ENCODE results near the gene PROX2.

The PROX2 gene

GRCh38 chr14:74875941-74876913, at the start of gene PROX2:
Gene PROX2, minus strand, starts transcription at chr14:74876145. Its CDS starts 12,311 bp downstream, at chr14:74863834.
- no peak for DNase-seq (ENCODE audit: low read depth)

GRCh38 chr14:74924061-74924460, 48.1 kb upstream of the PROX2 start:
- no peak for DNase-seq (ENCODE audit: low read depth)

GRCh38 chr14:74922752-74923401, 46.9 kb upstream of the PROX2 start, which contains the start of gene RPS6KL1:
Gene RPS6KL1, minus strand, starts transcription at chr14:74923260. Its CDS starts 1,719 bp downstream, at chr14:74921541.
- peak; percentile 82 for DNase-seq (ENCODE audit: low read depth)

GRCh38 chr14:74921987-74922751, 46.2 kb upstream of the PROX2 start:
- no peak for DNase-seq (ENCODE audit: low read depth)

- no peak for DNase-seq (ENCODE audit: low read depth)
Observed at GRCh38 chr14:74921053-74921620, 45.2 kb upstream of the PROX2 start.

DNA sequence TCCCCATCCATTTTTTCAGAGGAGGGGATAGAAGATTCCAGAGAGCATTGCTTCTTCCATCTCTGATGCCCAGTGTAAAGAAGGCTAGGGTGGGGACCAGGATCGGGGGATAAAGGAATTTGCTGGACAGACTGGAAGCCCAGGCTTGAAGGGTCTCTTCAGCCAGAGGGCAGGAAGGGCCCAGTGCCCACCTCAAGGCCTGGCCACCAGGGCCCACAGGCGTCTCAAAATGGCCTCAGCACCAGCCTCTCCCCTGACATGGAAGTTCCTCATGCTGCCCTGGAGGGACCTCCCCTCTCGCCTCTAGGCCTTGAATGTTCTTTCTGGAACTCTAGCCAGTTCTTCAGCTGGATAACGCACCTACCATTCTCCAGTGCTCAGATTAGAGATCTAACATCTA, 44.3 kb upstream of the PROX2 start:
- no peak for DNase-seq (ENCODE audit: low read depth)

DNA sequence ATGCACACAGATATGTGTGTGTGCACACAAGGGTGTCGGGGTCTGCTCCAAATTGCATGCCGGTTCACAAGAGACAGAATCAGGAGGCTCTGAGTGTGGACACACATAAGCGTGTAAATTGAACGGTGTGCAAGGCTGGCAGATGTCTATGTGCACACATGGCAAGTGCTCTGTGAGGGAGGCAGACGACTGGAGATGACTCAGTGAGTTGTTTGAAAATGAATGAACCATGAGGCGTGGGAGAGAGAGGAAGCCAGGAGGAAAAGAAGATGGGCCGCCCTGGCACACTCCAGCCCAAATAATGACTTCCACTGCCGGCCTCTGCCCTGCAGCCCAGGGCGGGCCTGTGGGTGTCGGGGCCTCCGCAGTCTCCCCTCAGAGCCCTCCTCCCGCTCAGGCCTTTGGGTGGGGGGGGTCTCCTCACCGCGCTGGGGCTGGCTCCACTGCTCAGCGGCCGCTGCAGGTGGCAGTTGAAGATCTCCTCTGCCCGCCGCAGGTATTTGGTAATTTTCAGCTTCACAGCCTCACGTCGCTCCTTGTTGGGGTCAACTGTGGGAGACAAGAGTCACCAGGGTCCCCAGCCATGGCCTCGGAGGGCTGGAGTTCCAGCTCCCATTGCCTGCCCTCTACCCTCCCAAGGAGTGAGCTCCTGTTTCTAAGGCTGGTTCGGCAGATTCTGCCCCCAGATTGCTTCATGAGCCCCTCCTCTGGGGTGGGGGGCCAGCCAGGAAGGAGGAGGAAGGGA, 43.6 kb upstream of the PROX2 start:
- DNase-seq (ENCODE audit: low read depth), result peak; percentile 30

GRCh38 chr14:74918380-74918779, 42.4 kb upstream of the PROX2 start:
- no peak for DNase-seq (ENCODE audit: low read depth)

DNA sequence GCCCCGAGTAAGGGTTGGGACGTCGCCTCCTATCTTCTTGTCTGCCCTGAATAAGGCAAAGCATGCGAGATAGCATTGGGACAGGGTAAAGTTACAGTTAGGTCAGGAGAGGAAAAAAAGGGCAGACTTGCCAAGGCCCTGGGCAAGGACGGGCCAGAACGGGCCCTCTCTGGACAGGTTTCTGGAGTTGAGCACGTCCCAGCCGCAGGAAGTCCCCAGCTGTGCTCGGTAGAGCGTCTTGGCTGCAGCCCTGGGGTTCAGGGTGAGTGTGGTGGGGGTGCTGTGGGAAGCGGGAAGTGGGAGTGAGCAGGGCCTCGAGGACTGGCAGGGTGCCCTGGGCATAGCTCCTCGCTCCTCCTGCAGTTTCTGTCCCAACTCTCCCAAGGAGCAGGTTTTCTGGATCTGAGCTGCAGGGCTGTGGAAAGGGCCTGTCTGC, 41.7 kb upstream of the PROX2 start:
- DNase-seq (ENCODE audit: low read depth), result peak; percentile 17

DNA sequence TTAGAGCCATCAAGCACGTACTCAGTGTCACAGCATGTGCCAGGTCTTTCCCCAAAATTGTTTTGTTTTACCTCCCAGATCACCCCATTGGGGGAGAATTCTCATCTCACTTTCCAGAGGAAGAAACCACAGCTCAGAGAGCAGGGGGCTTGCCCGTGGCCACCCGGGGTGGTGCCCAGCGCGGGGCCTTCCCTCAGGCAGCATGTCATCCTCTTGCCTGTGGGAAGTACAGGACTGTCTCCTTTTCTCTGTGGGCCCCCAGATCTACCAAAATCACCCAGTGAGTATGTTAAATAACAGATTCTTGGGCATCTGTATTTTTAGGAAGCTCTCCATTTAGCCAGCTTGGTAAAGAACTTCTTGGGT, 41.2 kb upstream of the PROX2 start:
- DNase-seq (ENCODE audit: low read depth), result no peak

DNA sequence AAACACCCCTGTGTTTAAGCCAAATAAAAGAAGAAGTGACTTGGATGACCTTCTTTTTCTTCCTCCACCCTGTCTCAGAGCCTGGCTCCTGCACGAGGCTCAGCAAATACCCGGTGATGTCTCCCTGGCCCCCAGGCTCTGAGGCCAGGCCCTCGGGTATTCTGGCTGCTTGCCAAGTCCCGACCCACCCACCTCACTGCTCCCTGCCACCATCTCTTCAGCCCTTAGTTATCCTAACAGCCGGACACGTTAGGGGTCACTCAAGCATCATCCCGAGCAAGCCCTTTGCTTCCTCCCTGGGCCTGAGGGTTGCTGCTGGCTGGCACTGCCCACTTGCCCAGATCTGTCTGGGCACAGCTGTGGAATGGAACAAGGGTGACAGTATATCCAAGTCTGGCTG, 39.9 kb upstream of the PROX2 start:
- no peak for DNase-seq (ENCODE audit: low read depth)

DNA sequence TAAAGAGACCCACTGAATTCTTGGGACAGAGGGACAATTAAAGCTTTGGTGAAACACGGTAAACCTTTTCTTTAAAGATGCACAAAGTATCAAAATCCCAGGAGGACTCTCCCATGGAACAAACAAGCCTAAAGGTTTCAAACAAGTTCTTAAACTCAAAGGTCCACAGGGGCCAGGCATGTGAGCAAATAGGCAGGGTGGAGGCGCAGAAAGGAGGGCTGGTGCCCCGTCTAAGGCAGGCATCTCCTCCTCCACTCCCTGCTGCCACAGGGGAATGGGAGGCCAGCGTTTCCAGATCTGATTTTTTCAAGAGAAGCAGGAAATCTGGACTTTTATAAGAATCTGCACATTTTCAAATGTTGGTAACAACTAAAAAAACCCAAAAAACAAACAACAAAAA, 39.5 kb upstream of the PROX2 start:
- DNase-seq (ENCODE audit: low read depth), result no peak

DNA sequence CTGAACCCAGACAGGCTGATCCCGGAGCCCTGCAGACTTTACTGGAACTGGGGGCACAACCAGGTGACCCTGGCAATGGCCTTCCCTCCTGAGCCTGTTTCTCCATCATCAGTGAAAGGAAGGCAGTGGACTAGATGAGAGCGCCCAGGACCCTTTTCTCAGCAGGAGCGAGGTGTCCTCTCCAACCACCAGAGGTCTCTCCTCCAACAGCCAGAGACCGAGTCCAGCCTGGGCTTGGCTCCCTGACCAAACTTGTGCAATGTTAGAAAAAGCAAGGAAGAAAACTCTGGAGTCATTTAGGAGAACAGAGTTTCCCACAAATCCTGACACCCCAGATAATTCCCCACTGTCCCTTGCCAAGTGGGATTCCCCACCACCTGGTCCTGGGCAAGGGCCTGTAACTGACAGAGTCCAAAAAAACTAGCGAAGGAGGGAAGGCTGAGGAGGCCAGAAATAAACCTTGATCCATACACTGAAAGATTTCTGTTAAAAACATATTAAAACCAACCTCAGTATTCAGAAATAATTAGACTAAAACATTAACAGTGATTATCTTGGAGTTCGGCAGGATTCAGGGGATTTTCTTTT, 38.1 kb upstream of the PROX2 start:
- DNase-seq (ENCODE audit: low read depth), result peak; percentile 74

DNA sequence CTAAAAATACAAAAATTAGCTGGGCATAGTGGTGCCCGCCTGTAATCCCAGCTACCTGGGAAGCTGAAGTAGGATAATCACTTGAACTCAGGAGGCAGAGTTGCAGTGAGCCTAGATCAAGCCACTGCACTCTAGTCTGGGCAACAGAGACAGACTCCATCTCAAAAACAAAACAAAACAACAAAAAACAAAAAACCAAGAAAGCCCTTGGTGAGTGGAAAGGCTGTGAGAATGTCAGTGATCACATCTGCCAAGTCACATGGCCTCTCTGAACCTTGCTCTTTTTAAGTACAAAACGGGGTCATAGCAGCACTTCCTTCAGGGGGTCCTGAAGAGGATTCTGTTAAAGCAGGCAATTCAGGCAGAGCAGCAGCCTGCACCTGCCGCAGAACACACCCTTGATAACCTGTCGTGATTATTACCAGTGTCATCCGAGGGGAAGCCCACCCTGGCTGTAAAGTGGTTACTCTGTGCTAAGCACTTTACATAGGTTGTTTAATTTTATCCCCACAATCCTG, 37.5 kb upstream of the PROX2 start:
- DNase-seq (ENCODE audit: low read depth), result no peak

DNA sequence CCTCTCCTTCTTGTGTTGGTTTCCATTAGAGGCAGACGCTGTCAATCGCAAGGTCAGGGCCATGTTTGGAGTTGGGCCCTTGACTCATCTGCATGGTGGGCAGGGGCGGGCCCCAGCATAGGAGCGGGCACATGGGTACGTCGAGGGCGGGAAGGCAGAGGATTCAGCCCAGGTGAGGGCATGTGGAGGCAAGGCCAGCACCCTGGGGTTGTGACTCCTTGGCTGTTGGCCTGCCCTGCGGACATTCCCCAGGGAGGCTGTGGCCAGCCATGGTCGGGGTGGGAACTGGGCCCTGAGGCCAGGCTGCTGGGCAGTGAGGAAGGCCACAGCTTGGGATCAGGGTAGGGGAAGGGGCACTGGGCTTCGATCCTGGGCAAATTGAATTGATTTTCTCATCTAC, 36.9 kb upstream of the PROX2 start:
- no peak for DNase-seq (ENCODE audit: low read depth)

- no peak for DNase-seq (ENCODE audit: low read depth)
Observed at GRCh38 chr14:74912111-74912510, 36.2 kb upstream of the PROX2 start.

DNA sequence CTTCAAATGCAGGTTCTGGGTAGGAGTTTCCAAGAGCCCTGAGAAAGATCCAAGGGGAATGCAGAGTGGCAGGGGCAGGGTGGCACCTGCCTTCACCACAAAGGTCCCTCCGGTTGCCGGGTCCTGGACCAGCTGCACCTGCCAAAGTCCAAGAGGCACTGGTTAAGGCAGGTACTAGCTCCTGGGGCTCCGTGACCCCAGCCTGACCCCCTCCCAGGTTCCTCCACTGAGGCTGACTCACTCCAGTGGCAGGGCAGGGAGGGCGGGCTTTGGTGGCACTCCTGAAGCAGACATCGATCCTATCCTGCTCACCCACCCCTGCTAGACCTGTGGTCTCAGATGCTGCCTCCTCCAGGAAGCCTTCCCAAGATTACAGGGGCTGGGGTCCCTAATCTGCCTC, 35.8 kb upstream of the PROX2 start:
- no peak for DNase-seq (ENCODE audit: low read depth)

- DNase-seq (ENCODE audit: low read depth), result no peak
Observed at GRCh38 chr14:74911221-74911620, 35.3 kb upstream of the PROX2 start.

- no peak for DNase-seq (ENCODE audit: low read depth)
Observed at GRCh38 chr14:74910556-74910955, 34.6 kb upstream of the PROX2 start.

DNA sequence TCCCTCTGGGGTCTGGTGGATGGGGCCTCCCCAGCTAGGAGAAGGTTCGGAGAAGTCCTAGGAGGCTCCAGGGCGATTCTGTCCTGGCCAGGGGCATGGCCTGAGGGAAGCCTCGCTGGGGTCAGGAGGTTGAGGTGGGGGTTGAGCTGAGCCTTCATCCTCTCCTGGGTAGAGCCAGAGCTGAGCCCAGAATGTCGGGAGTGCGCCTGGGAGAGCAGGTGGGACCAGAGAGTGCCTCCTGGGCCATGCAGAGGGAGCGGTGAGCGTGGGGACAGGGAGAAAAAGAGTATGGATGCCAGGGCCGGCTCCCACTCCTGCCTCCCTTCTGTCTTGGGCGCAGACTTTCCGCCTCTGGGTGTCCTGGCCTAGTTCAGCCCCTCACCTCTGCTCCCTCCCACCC, 34.0 kb upstream of the PROX2 start:
- DNase-seq (ENCODE audit: low read depth), result no peak

GRCh38 chr14:74909501-74909900, 33.6 kb upstream of the PROX2 start:
- DNase-seq (ENCODE audit: low read depth), result no peak

Measured in iris pigment epithelial cell (primary cell).